HG03159 (cell line): ENCODE measurements around the gene AGAP2.
"Not testable (repeated sequence)": the region's sequence is repeated elsewhere in the genome, so short reads cannot be mapped to it uniquely, and the experiment has no call there.

Experiments
- ATAC-seq: cut with Tn5 transposase; IDR thresholded peaks from one replicate; pipeline ENCODE4 v1.9.1; 2021; ENCODE audit warnings: mild to moderate bottlenecking, moderate library complexity; ENCODE audit not compliant: unreplicated experiment

Gene AGAP2

GRCh38 chr12:57698414-57698813 is 40.1 kb downstream of the AGAP2 start:
- ATAC-seq, result no peak

- no peak for ATAC-seq
Observed at GRCh38 chr12:57697076-57697475, 41.5 kb downstream of the AGAP2 start.

GRCh38 chr12:57695770-57696432 is 42.6 kb downstream of the AGAP2 start:
- ATAC-seq, result no peak

GRCh38 chr12:57694459-57695019 is 44.0 kb downstream of the AGAP2 start:
- ATAC-seq, result peak; percentile 4

- ATAC-seq, result peak; percentile 95
Observed at GRCh38 chr12:57693659-57694458, 44.7 kb downstream of the AGAP2 start, which contains the start of gene OS9. OS9 (plus strand) TSS chr12:57694132; CDS start chr12:57694162, 30 bp downstream.

GRCh38 chr12:57693317-57693658 is 45.3 kb downstream of the AGAP2 start:
- no peak for ATAC-seq

GRCh38 chr12:57692500-57692899 is 46.0 kb downstream of the AGAP2 start:
- ATAC-seq, result no peak

GRCh38 chr12:57688931-57689330 is 49.6 kb downstream of the AGAP2 start:
- no peak for ATAC-seq

GRCh38 chr12:57687862-57688261 is 50.7 kb downstream of the AGAP2 start:
- no peak for ATAC-seq

GRCh38 chr12:57679697-57680096 is 58.8 kb downstream of the AGAP2 start:
- ATAC-seq, result no peak

- ATAC-seq, result not testable (repeated sequence)
Observed at GRCh38 chr12:57677947-57678346, 60.6 kb downstream of the AGAP2 start.

- ATAC-seq, result no peak
Observed at GRCh38 chr12:57674691-57675090, 63.9 kb downstream of the AGAP2 start.
